GM12878 (cell line): ENCODE measurements around the gene ACTRT3. TPM values are rescaled to one million over a fixed set of nuclear protein-coding genes. Genes with fewer than 3 reads are reported as not detected.

Experiments used
- ATAC-seq: fragments of 200-7000 bp; cut with Tn5 transposase; 3 replicates; pipeline ENCODE4 v1.9.1; 2020; ENCODE audit warnings: mild to moderate bottlenecking, moderate library complexity
- BruUV-seq: library from RNA; stranded (reverse); fragments of 400-500 nt; replicated peaks from 2 replicates; lab custom pipeline; 2021; lab: Mats Ljungman, UMichigan
- CTCF ChIA-PET: fragments of 300-600 bp; sonication (Branson Sonifier 250); formaldehyde crosslinking; extraction: SDS; loops from one replicate; lab custom pipeline; 2021; ENCODE audit warnings: inconsistent platforms; lab: Yijun Ruan, JAX
- POLR2A ChIA-PET: fragments of 350-600 bp; formaldehyde crosslinking; extraction: SDS; loops from one replicate; lab custom pipeline; 2021; ENCODE audit warnings: inconsistent platforms; lab: Charles Lee
- RAD21 ChIA-PET: fragments of 300-600 bp; sonication (Branson Sonifier 250); formaldehyde crosslinking; loops from one replicate; lab custom pipeline; 2023; ENCODE audit warnings: antibody characterized with exemption; ENCODE audit not compliant: unreplicated experiment; lab: Charles Lee
- SMC1A ChIA-PET: fragments of 300-600 bp; sonication (Branson Sonifier 250); formaldehyde crosslinking; loops from one replicate; lab custom pipeline; 2023; ENCODE audit not compliant: unreplicated experiment, uncharacterized antibody; lab: Charles Lee
- DNase-seq: peaks from one replicate; pipeline ENCODE4 v3.0.0-alpha.2; 2011; ENCODE audit warnings: low read depth, low spot score
- FAIRE-seq: peaks from 3 replicates; lab custom pipeline; 2011; peaks lifted over from hg19 to GRCh38; lab: Jason Lieb, UNC
- H2AFZ ChIP-seq: 2 replicates; pipeline ENCODE4 v1.6.0; 2011; ENCODE audit warnings: low read depth, low read length, control low read depth; ENCODE audit not compliant: control insufficient read depth
- H3K27ac ChIP-seq: 2 replicates; pipeline ENCODE4 v1.5.1; 2011; ENCODE audit warnings: control low read depth; ENCODE audit not compliant: control insufficient read depth, insufficient read depth
- H3K27me3 ChIP-seq, 2 experiments: replicated peaks in 1 of 2; 2 replicates each; pipeline versions ENCODE4 v1.6.0 to v1.6.1; 2011; ENCODE audit warnings: low read length in 1 of 2; ENCODE audit not compliant: control insufficient read depth in 2 of 2, insufficient read depth in 2 of 2
- H3K36me3 ChIP-seq, 2 experiments: 2 replicates each; pipeline ENCODE4 v1.5.1; 2011; ENCODE audit warnings: low read length in 1 of 2; ENCODE audit not compliant: control insufficient read depth in 2 of 2, insufficient read depth in 2 of 2
- H3K4me1 ChIP-seq: 2 replicates; pipeline ENCODE4 v1.6.1; 2011; ENCODE audit warnings: mild to moderate bottlenecking, low read length, moderate library complexity, mixed read lengths; ENCODE audit not compliant: control insufficient read depth, insufficient read depth
- H3K4me2 ChIP-seq: 2 replicates; pipeline ENCODE4 v1.6.0; 2011; ENCODE audit warnings: control low read depth; ENCODE audit not compliant: control insufficient read depth, insufficient read depth
- H3K4me3 ChIP-seq: fragments of 200-600 bp; sonication (generic); 2 replicates; pipeline ENCODE4 v1.5.1; 2016
- H3K79me2 ChIP-seq: 2 replicates; pipeline ENCODE4 v1.6.0; 2011; ENCODE audit warnings: low read length; ENCODE audit not compliant: control insufficient read depth, insufficient read depth
- H3K9ac ChIP-seq: 2 replicates; pipeline ENCODE4 v1.8.0; 2011; ENCODE audit warnings: low read length, control low read depth, mixed read lengths; ENCODE audit not compliant: control insufficient read depth, insufficient read depth
- H3K9me3 ChIP-seq: replicated peaks from 3 replicates; pipeline ENCODE4 v1.5.1; 2011; ENCODE audit warnings: mild to moderate bottlenecking, low read length; ENCODE audit not compliant: control insufficient read depth, insufficient read depth
- H4K20me1 ChIP-seq: 2 replicates; pipeline ENCODE4 v1.6.0; 2011; ENCODE audit not compliant: control insufficient read depth, insufficient read depth
- BACH1 ChIP-seq: fragments of 450-650 bp; IDR thresholded peaks from 2 replicates; pipeline ENCODE4 v1.6.1; 2017; ENCODE audit warnings: mild to moderate bottlenecking, borderline replicate concordance
- BCL11A ChIP-seq: IDR thresholded peaks from 2 replicates; pipeline ENCODE4 v1.6.1; 2011; ENCODE audit warnings: low read depth, low read length
- BMI1 ChIP-seq: fragments of 450-650 bp; IDR thresholded peaks from 2 replicates; pipeline ENCODE4 v1.6.1; 2016; ENCODE audit warnings: mild to moderate bottlenecking, moderate library complexity, borderline replicate concordance
- CBX3 ChIP-seq: fragments of 200-600 bp; sonication (generic); IDR thresholded peaks from 2 replicates; pipeline ENCODE4 v1.6.1; 2016; ENCODE audit warnings: low read depth, borderline replicate concordance
- CBX5 ChIP-seq: sonication (generic); IDR thresholded peaks from 2 replicates; pipeline ENCODE4 v1.6.1; 2016; ENCODE audit warnings: low read depth, moderate library complexity, mild to moderate bottlenecking, inconsistent platforms
- HCFC1 ChIP-seq: fragments of 150-350 bp; IDR thresholded peaks from 2 replicates; pipeline ENCODE4 v1.6.1; 2014; ENCODE audit warnings: low read length
- HDAC6 ChIP-seq: fragments of 200-600 bp; sonication (generic); IDR thresholded peaks from one replicate; pipeline ENCODE4 v1.8.0; 2017; ENCODE audit warnings: antibody characterized with exemption; ENCODE audit not compliant: unreplicated experiment
- IKZF1 ChIP-seq: fragments of 450-650 bp; conservative IDR thresholded peaks from 2 replicates; pipeline ENCODE4 v1.6.1; 2017; ENCODE audit warnings: antibody characterized with exemption, mild to moderate bottlenecking
- MEF2B ChIP-seq: fragments of 450-650 bp; IDR thresholded peaks from 2 replicates; pipeline ENCODE4 v1.6.1; 2018; ENCODE audit warnings: mild to moderate bottlenecking, moderate library complexity; ENCODE audit not compliant: partially characterized antibody, poor library complexity, severe bottlenecking
- NFXL1 ChIP-seq: fragments of 450-650 bp; IDR thresholded peaks from 2 replicates; pipeline ENCODE4 v1.6.1; 2017; ENCODE audit warnings: antibody characterized with exemption, mild to moderate bottlenecking, borderline replicate concordance
- POLR2A ChIP-seq: IDR thresholded peaks from 2 replicates; pipeline ENCODE4 v1.6.1; 2011; ENCODE audit warnings: low read depth, mild to moderate bottlenecking, low read length
- RELA ChIP-seq: fragments of 450-650 bp; IDR thresholded peaks from 2 replicates; pipeline ENCODE4 v1.8.0; 2014; ENCODE audit warnings: borderline replicate concordance; ENCODE audit not compliant: partially characterized antibody
- RUNX3 ChIP-seq: IDR thresholded peaks from 2 replicates; pipeline ENCODE4 v1.6.1; 2012; ENCODE audit warnings: low read length, inconsistent platforms
- SMAD1 ChIP-seq: fragments of 450-650 bp; IDR thresholded peaks from 2 replicates; pipeline ENCODE4 v1.6.1; 2018; ENCODE audit warnings: mild to moderate bottlenecking, low read depth; ENCODE audit not compliant: partially characterized antibody
- TAF1 ChIP-seq: IDR thresholded peaks from 2 replicates; pipeline ENCODE4 v1.6.1; 2011; ENCODE audit warnings: mild to moderate bottlenecking, low read depth, low read length, borderline replicate concordance
- TCF3 ChIP-seq: IDR thresholded peaks from 2 replicates; pipeline ENCODE4 v1.6.1; 2012; ENCODE audit warnings: low read depth, mild to moderate bottlenecking, low read length, borderline replicate concordance; ENCODE audit not compliant: insufficient read depth
- WRNIP1 ChIP-seq: IDR thresholded peaks from 2 replicates; pipeline ENCODE4 v1.6.1; 2011; ENCODE audit warnings: low read depth, low read length, improper control_type of control experiment, borderline replicate concordance
- YY1 ChIP-seq: IDR thresholded peaks from 2 replicates; pipeline ENCODE4 v1.6.1; 2011; ENCODE audit warnings: low read depth, mild to moderate bottlenecking, low read length
- WGBS: methylation state at CpG from one replicate; pipeline ENCODE4 v1.1.6; 2016; ENCODE audit warnings: low lambda C conversion rate; ENCODE audit not compliant: insufficient replicate concordance, insufficient coverage; ENCODE audit errors: missing lambda C conversion rate; 5-methylcytosine and 5-hydroxymethylcytosine counted together
- in situ Hi-C: fragments of 300-500 bp; cut with MboI; formaldehyde crosslinking; loops from 9 replicates; pipeline ENCODE4 v1.14.3; 2018; ENCODE audit warnings: mixed read lengths
- intact Hi-C: fragments of 100-400 bp; cut with micrococcal nuclease; formaldehyde crosslinking; loops from one replicate; pipeline ENCODE4 v1.14.2; 2022; ENCODE audit not compliant: unreplicated experiment
- polyA plus RNA-seq, 11 experiments: library from polyadenylated mRNA; depleted of rRNA in 4 of 11; unstranded in 6 of 11; stranded (reverse) in 5 of 11; fragments of >200 nt; fragmentation: Nextera tagmentation in 4 of 11; fragmentation: Illumina TruSeq in 1 of 11; extraction: Ambion mirVana in 4 of 11; extraction: Trizol in 1 of 11; gene quantifications; 1 replicate in 1 of 11; 2 replicates in 10 of 11; pipeline versions ENCODE4 v1.2.1 to v1.2.3, GENCODE V29; 2011 to 2016; ENCODE audit warnings: inconsistent platforms in 2 of 11, missing spikeins in 2 of 11, low read depth in 1 of 11
- total RNA-seq, 4 experiments: library from RNA; depleted of rRNA in 3 of 4; stranded (reverse); fragments of >200 nt in 3 of 4; fragmentation: Illumina TruSeq in 1 of 4; extraction: Trizol in 1 of 4; gene quantifications; 2 replicates each; pipeline versions ENCODE4 v1.2.1 to v1.2.3, GENCODE V29; 2013 to 2021
- TF ChIP-seq, protein P1 (sequence below): IDR thresholded peaks from 2 replicates; pipeline ENCODE4 v1.6.1; 2011; ENCODE audit warnings: borderline replicate concordance, low read depth, mild to moderate bottlenecking, moderate library complexity, mixed read lengths, low read length; ENCODE audit not compliant: insufficient read depth; ENCODE audit errors: extremely low read length

ACTRT3 gene
- total and polyA plus RNA-seq, 10 of the 15 experiments (the other 5 are each of a cell fraction or from before 2014, with no cell fraction given) = 0.02 to 0.58 (median 0.11) TPM; not detected in 1

- TF ChIP-seq SMAD1 = no peak
- peak; percentile 79 for TF ChIP-seq BMI1
- peak; percentile 60 for TF ChIP-seq IKZF1
- TF ChIP-seq MEF2B = no peak
- TF ChIP-seq RUNX3 = no peak
- TF ChIP-seq NFXL1 = no peak; the same call in 1 of the 2 replicates
- no peak for TF ChIP-seq TCF3
Measured at GRCh38 chr3:169812332-169813235, 43.2 kb upstream of the ACTRT3 start, which contains the start of the genes LRRC34 and LRRIQ4 (continued).

DNA sequence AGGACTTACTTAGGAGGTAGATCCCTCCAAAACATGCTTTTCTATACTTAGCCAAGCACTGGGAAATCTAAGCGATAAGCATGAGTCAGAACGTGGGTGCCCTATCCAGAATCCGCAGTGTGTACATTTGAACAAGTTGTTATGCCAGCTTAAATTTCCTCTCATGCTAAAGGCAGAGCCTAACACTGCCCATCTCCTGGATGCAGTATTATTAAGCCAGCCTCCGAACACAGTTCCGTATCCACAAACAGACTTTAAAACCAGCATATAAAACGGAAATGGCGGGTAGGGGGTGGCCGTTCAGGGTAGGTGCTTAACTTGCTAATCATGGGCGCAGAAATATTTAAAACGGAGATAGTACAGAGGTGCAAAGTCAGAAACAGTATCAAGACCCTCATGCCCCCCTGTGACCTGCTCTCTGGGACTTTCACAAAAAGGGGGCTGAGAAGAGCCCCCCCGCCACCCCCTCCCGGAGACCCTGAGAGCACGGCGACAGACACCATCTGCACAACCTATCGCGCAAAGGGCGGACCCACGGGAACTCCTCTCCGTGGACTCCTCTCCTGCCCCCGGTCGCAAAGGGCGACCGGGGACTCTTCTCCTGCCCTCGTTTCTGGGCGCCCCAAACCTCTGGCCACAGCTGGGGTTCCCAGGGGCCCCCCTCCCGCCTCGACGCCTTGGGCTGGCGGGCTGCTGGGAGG lies 42.4 kb upstream of the ACTRT3 start:
- WGBS = 25% methylated on average over 28 of the region's 29 CpGs
- Histone ChIP-seq H2AFZ (peak overlapping the region; percentile 94), H3K4me2 (peak overlapping the region; percentile 100), H3K4me1 (peaks cover 12% of the 10 kb centered on the region), H3K4me3 (peak overlapping the region; percentile 71), H3K9me3 (peaks cover 3% of the 10 kb centered on the region; the same call in 1 of the 3 replicates), H3K36me3 (no peaks in the 10 kb centered on the region), H3K27me3 (no peaks in the 10 kb centered on the region), H4K20me1 (no peaks in the 10 kb centered on the region), H3K27ac (no peak overlapping the region), H3K79me2 (no peaks in the 10 kb centered on the region), H3K9ac (peak overlapping the region; percentile 53; the same call in 1 of the 2 replicates)
- RAD21 ChIA-PET = interaction anchor here (1.0 to 1.2 kb wide), 2 partner anchors 14 to 38 kb away, joined by 3 read pairs; no protein-coding TSS in a partner anchor
- FAIRE-seq = no peak
- POLR2A ChIA-PET = interaction anchor here (0.9 kb wide), 1 partner anchor 156 kb away, joined by 3 read pairs; no protein-coding TSS in a partner anchor
- SMC1A ChIA-PET = interaction anchor here (0.6 to 1.2 kb wide), 4 partner anchors 21 to 54 kb away, joined by 3 read pairs; partner anchors contain the start of gene MYNN
- ATAC-seq = peak; percentile 1; the same call in 2 of the 3 replicates
- TF ChIP-seq TAF1 = peak; percentile 25; the same call in 1 of the 2 replicates
- TF ChIP-seq, protein P1, sequence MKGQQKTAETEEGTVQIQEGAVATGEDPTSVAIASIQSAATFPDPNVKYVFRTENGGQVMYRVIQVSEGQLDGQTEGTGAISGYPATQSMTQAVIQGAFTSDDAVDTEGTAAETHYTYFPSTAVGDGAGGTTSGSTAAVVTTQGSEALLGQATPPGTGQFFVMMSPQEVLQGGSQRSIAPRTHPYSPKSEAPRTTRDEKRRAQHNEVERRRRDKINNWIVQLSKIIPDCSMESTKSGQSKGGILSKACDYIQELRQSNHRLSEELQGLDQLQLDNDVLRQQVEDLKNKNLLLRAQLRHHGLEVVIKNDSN = no peak
- no peak for TF ChIP-seq CBX5
- TF ChIP-seq CBX3 = no peak
- no peak for TF ChIP-seq RELA
- TF ChIP-seq BACH1 = no peak
- TF ChIP-seq NFXL1 = 0 out of 2 replicates have a peak, but pooled peaks have one; percentile 3
- 0 out of 2 replicates have a peak, but pooled peaks have one; percentile 9 for TF ChIP-seq RUNX3
- TF ChIP-seq HDAC6 = no peak
- TF ChIP-seq POLR2A = no peak
- TF ChIP-seq HCFC1 = no peak
- no peak for TF ChIP-seq WRNIP1
- TF ChIP-seq BCL11A = no peak
- TF ChIP-seq YY1 = peak; percentile 64
- CTCF ChIA-PET = interaction anchor here (0.6 to 1.9 kb wide), 5 partner anchors 17 to 232 kb away, joined by 3 to 5 read pairs (median 4); partner anchors contain the start of gene MYNN
- in situ Hi-C loops = no loop called here
- DNase-seq = no peak
- intact Hi-C loops = no loop called here
- BruUV-seq = no TSS peak
